GM19238 (cell line): Measurements from ENCODE around the gene LDB1.

ENCODE experiments used
- DNase-seq: peaks from one replicate; pipeline ENCODE4 v3.0.0; 2011; ENCODE audit warnings: low spot score; ENCODE audit not compliant: insufficient read length

LDB1 gene

GRCh38 chr10:102120142-102120990 lies at the start of gene LDB1:
Gene LDB1 (minus strand): TSS chr10:102120368. CDS start chr10:102120110, 258 bp downstream.
- peak; percentile 79 for DNase-seq

GRCh38 chr10:102167861-102168260 lies 47.7 kb upstream of the LDB1 start:
- DNase-seq, result no peak

GRCh38 chr10:102163342-102163989 lies 43.3 kb upstream of the LDB1 start:
- no peak for DNase-seq

GRCh38 chr10:102159831-102160230 lies 39.7 kb upstream of the LDB1 start:
- DNase-seq, result no peak

GRCh38 chr10:102159051-102159597 lies 39.0 kb upstream of the LDB1 start:
- DNase-seq, result no peak

GRCh38 chr10:102157224-102157623 lies 37.1 kb upstream of the LDB1 start:
- no peak for DNase-seq

GRCh38 chr10:102154466-102155116 lies 34.4 kb upstream of the LDB1 start:
- no peak for DNase-seq

GRCh38 chr10:102153093-102153620 lies 33.0 kb upstream of the LDB1 start:
- no peak for DNase-seq

GRCh38 chr10:102152545-102152890 lies 32.4 kb upstream of the LDB1 start:
- DNase-seq, result no peak

- peak; percentile 90 for DNase-seq
Measured at GRCh38 chr10:102151774-102152544, 31.8 kb upstream of the LDB1 start, which contains the start of gene NOLC1. Gene NOLC1 (plus strand): TSS chr10:102152389. CDS start chr10:102152411, 22 bp downstream.

GRCh38 chr10:102150970-102151773 lies 31.0 kb upstream of the LDB1 start:
- no peak for DNase-seq

GRCh38 chr10:102148275-102148674 lies 28.1 kb upstream of the LDB1 start:
- DNase-seq, result no peak

GRCh38 chr10:102147561-102147960 lies 27.4 kb upstream of the LDB1 start:
- DNase-seq, result no peak

- DNase-seq, result no peak
Measured at GRCh38 chr10:102146971-102147428, 26.8 kb upstream of the LDB1 start.

GRCh38 chr10:102141583-102142107 lies 21.5 kb upstream of the LDB1 start:
- no peak for DNase-seq

- no peak for DNase-seq
Measured at GRCh38 chr10:102140913-102141540, 20.9 kb upstream of the LDB1 start.

- DNase-seq, result no peak
Measured at GRCh38 chr10:102140218-102140617, 20.1 kb upstream of the LDB1 start.

- DNase-seq, result no peak
Measured at GRCh38 chr10:102139281-102140110, 19.3 kb upstream of the LDB1 start.
